C4-2B (cell line): ENCODE data around the gene PSMB9.
A peak's percentile ranks its signal among the peaks of the same experiment; 100 is the strongest.

ENCODE experiments used
- H3K27ac ChIP-seq: fragments of 450-650 bp; 2 replicates; pipeline ENCODE4 v1.5.1; 2017
- CTCF ChIP-seq: fragments of 450-650 bp; conservative IDR thresholded peaks from 2 replicates; pipeline ENCODE4 v1.5.1; 2017; ENCODE audit warnings: mild to moderate bottlenecking
- ZFX ChIP-seq: fragments of 450-650 bp; IDR thresholded peaks from 2 replicates; pipeline ENCODE4 v1.6.1; 2017

The PSMB9 gene

GRCh38 chr6:32839356-32839755 is 14.6 kb upstream of the PSMB9 start:
- TF ChIP-seq CTCF: no peak
- TF ChIP-seq ZFX: no peak
- H3K27ac ChIP-seq: peak overlapping the region; percentile 71; the same call in 1 of the 2 replicates

- TF ChIP-seq ZFX (no peak), CTCF (no peak)
Measured at GRCh38 chr6:32840604-32841246, 13.3 kb upstream of the PSMB9 start.

DNA sequence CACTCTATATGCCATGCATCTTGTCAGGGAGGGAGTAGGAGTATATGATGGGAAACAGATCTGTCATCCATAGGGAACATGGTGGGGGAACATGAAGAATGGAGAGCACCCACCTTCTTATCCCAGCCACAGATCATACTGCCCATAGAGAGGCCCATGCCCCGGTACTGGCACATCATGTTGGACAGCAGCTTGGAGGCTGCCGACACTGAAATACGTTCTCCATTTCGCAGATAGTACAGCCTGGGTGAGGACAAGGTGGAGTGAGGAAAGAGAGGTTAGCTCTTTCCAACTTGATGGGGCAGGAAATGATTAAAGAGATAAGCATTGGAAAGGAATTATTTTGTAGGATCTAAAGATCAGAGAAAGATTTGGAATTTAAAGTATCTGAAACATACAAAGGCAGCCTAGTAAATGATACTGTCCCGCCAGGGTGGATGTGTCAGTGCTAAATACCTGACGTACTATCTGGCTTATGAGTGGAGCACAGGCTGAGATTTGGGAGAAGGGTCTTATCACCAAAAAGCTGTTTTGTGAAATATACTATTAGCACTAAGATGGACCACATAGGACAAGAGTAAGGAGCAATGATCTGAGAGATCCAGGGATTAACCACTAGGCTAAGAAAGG is 11.9 kb upstream of the PSMB9 start:
- TF ChIP-seq ZFX: no peak
- no peak for TF ChIP-seq CTCF
- H3K27ac ChIP-seq: no peak overlapping the region

More at GRCh38 chr6:32840604-32841246, 13.3 kb upstream of the PSMB9 start:
- no peak overlapping the region for H3K27ac ChIP-seq

- no peak overlapping the region for H3K27ac ChIP-seq
- no peak for TF ChIP-seq ZFX
- no peak for TF ChIP-seq CTCF
Measured at GRCh38 chr6:32842690-32843089, 11.3 kb upstream of the PSMB9 start.

DNA sequence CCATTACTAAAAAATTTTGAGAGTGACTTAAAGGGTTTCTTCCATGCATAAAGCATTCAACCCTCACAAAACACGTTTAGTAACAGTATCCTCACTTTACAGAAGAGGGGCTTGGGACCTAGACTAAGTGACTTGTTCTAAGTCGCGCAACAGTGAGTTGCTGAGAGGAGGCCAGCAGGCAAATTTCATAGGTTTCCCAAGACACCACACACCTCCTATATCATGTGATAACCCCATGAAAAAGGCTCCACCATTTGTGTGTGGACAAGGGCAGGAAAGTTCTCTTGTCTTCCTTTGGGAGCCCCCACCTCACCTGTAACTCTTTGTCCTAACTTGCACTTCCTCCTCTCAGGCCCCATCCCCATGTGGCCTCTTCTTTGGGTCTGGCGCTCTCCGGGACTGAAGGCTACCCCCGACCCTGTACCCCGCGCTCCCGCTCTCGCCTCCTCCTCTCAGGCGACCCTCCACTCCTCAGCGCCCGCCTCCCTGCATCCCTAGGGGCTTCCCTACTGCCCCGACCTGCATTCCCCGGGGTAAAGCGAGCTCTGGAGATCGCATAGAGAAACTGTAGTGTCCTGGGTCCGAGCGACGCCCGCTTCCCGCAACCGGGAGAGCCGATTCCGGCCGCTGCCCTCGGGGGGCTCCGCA is 10.5 kb upstream of the PSMB9 start:
- H3K27ac ChIP-seq: no peak overlapping the region
- no peak for TF ChIP-seq CTCF
- TF ChIP-seq ZFX: no peak

DNA sequence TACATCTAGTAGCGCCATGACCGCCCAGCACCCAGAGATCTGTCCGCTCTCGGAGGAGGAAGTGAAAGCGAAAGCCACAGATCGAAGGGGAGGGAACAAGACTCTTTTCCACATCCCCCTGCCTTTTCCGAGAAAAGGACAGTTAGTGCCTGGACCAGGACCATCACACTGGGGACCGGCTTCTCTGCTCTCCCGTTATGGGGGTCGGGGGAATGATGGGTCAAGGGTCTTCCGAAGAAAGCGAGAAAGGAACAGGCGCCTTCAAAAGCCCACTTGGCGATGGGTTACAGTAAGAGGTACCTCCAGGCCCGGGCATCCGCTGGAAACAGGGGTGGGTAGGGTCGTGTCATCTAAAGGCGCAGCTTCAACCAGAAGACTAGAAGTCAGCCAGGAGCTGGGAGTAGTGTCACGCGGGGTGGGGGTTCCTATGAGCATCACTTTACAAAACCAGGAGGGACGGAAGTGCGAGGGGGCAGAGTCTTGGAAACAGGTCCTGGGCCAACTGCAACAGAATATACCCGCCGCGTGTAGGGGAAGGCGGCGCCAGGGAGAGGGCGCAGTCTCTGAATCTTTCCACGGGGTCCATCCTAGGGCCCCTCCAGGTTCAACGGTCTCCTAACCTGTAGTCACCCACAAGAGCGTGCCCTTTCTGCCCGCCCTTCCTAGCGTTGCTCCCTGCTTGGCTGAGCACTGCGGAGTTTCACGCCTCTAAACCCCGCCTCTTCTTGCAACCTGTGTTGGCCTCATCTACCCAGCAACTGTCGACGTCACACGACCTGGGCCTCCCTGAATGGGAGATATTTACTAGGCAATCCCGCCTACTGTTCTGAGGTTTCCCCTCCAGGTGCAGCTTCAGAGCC is 9.8 kb upstream of the PSMB9 start, which contains the start of gene PSMB8:
TSS of gene PSMB8 (minus strand) at position 69 of the 860 bp plus-strand sequence. CDS start at position 18, 51 bp downstream.
- TF ChIP-seq ZFX (no peak), CTCF (no peak; the same call in 1 of the 2 replicates)
- H3K27ac ChIP-seq: no peak within 1 kb of the TSS
